Kidney (tissue), 14 donors: ENCODE measurements around the gene PANX2. TPM values are rescaled to one million over a fixed set of nuclear protein-coding genes. Genes with fewer than 3 reads are reported as not detected.
A peak's percentile ranks its signal among the peaks of the same experiment; 100 is the strongest.

Experiments used
- DNase-seq, 5 donors: peaks; one replicate each; pipeline ENCODE4 v3.0.0-alpha.2; 2013 to 2020
- FAIRE-seq: peaks from 2 replicates; lab custom pipeline; 2012; peaks lifted over from hg19 to GRCh38; lab: Jason Lieb, UNC
- H3K27ac ChIP-seq, 2 donors: one replicate each; pipeline ENCODE4 v1.7.0; 2013; ENCODE audit warnings: low read depth in 2 of 2, low read length in 2 of 2, inconsistent platforms in 1 of 2
- H3K27me3 ChIP-seq: one replicate; pipeline ENCODE4 v1.7.1; 2013; ENCODE audit warnings: low read length, inconsistent platforms; ENCODE audit not compliant: control insufficient read depth, insufficient read depth
- H3K36me3 ChIP-seq, 3 donors: one replicate each; pipeline versions ENCODE4 v1.7.0 to v1.7.1; 2013; ENCODE audit warnings: low read length in 3 of 3, control low read depth in 1 of 3, inconsistent platforms in 1 of 3; ENCODE audit not compliant: insufficient read depth in 3 of 3, control insufficient read depth in 2 of 3
- H3K4me1 ChIP-seq, 3 donors: one replicate each; pipeline versions ENCODE4 v1.7.0 to v1.7.1; 2013; ENCODE audit warnings: low read length in 3 of 3, inconsistent platforms in 1 of 3, low read depth in 1 of 3; ENCODE audit not compliant: control insufficient read depth in 2 of 3, insufficient read depth in 2 of 3
- H3K4me3 ChIP-seq, 3 donors: one replicate each; pipeline versions ENCODE4 v1.7.0 to v1.8.1; 2013; ENCODE audit warnings: low read length in 3 of 3, control low read depth in 1 of 3, inconsistent platforms in 1 of 3
- H3K9ac ChIP-seq, 3 donors: one replicate each; pipeline versions ENCODE4 v1.7.0 to v1.7.1; 2013; ENCODE audit warnings: low read length in 3 of 3, control low read depth in 1 of 3, inconsistent platforms in 1 of 3
- H3K9me3 ChIP-seq, 3 donors: one replicate each; pipeline versions ENCODE4 v1.7.0 to v1.7.1; 2013; ENCODE audit warnings: low read length in 3 of 3, control low read depth in 1 of 3, inconsistent platforms in 1 of 3; ENCODE audit not compliant: control insufficient read depth in 2 of 3, insufficient read depth in 1 of 3
- CTCF ChIP-seq: IDR thresholded peaks from 3 replicates; pipeline ENCODE4 v1.5.1; 2012; ENCODE audit warnings: mild to moderate bottlenecking, moderate library complexity, borderline replicate concordance; ENCODE audit not compliant: insufficient read depth; ENCODE audit errors: extremely low read depth
- intact Hi-C: fragments of 100-400 bp; cut with DNase I; formaldehyde crosslinking; loops from one replicate; pipeline ENCODE4 v1.11.1; 2022
- polyA plus RNA-seq: library from polyadenylated mRNA; stranded (reverse); fragments of 350-450 nt; fragmentation: Illumina TruSeq; extraction: RNeasy Lipid Tissue Mini Kit (QIAGEN cat#74804); gene quantifications from one replicate; pipeline ENCODE4 v1.2.3, GENCODE V29; 2014; ENCODE audit warnings: low read depth, low replicate concordance; ENCODE audit not compliant: insufficient read depth
- total RNA-seq: library from RNA; stranded (reverse); fragmentation: NEBNext Ultra II Directional; extraction: Animal tissue kit (Norgen Biotek cat#: 25700); gene quantifications from one replicate; pipeline ENCODE4 v1.2.1, GENCODE V29; 2021
- donor health status: control.
- donor health status: control.
- donor health status: control.
- donor health status: control.
- donor health status: control.
- donor health status: DM: yes; HTN: yes; CAD: no.
- donor health status: Normal renal cell carcinoma (clear cell type).

Gene PANX2
- total and polyA plus RNA-seq, 2 donors from 2014 or later = 1.0 to 4.3 TPM

GRCh38 chr22:50178871-50179869 lies 8.6 kb downstream of the PANX2 start:
- DNase-seq (peak in 1 of 5 donors; percentile 76), FAIRE-seq (no peak)
- no peaks in the 10 kb centered on the region for H3K9me3 ChIP-seq
- H3K27ac ChIP-seq = no peak overlapping the region
- TF ChIP-seq CTCF = no peak
- H3K36me3 ChIP-seq = no peaks in the 10 kb centered on the region
- H3K4me3 ChIP-seq = no peak overlapping the region
- intact Hi-C loops = no loop called here
- H3K27me3 ChIP-seq = no peaks in the 10 kb centered on the region
- peaks cover 0 to 17% (median 6%) of the 10 kb centered on the region in 3 donors for H3K4me1 ChIP-seq
- H3K9ac ChIP-seq = no peak overlapping the region

- no peaks in the 10 kb centered on the region for H3K36me3 ChIP-seq
- TF ChIP-seq CTCF = no peak
- H3K4me1 ChIP-seq = peaks cover 0 to 23% (median 6%) of the 10 kb centered on the region in 3 donors
- FAIRE-seq (no peak), DNase-seq (peak in 2 of 5 donors; percentile 53 to 62)
- H3K9ac ChIP-seq = no peak overlapping the region
- H3K4me3 ChIP-seq = no peak overlapping the region
- intact Hi-C loops = no loop called here
- no peaks in the 10 kb centered on the region for H3K27me3 ChIP-seq
- no peaks in the 10 kb centered on the region for H3K9me3 ChIP-seq
- H3K27ac ChIP-seq = no peak overlapping the region
Observed at GRCh38 chr22:50179937-50180726, 9.6 kb downstream of the PANX2 start.

- no peak for TF ChIP-seq CTCF
- Histone ChIP-seq H3K27me3 (no peaks in the 10 kb centered on the region), H3K36me3 (no peaks in the 10 kb centered on the region), H3K9ac (no peak overlapping the region), H3K9me3 (no peaks in the 10 kb centered on the region), H3K4me1 (peaks cover 0 to 27% (median 6%) of the 10 kb centered on the region in 3 donors), H3K4me3 (no peak overlapping the region), H3K27ac (no peak overlapping the region)
- FAIRE-seq (no peak), DNase-seq (peak in 2 of 5 donors; percentile 48 to 70)
- intact Hi-C loops = no loop called here
Observed at GRCh38 chr22:50180727-50181521, 10.4 kb downstream of the PANX2 start.
